SK-N-SH treated with all-trans-retinoic acid at 6 μM for 48 hours (cell line): ENCODE measurements around the gene CCNJL.

Experiments
- ATAC-seq: fragments of 200-7000 bp; cut with Tn5 transposase; 3 replicates; pipeline ENCODE4 v1.9.1; 2020; ENCODE audit warnings: mild to moderate bottlenecking, moderate library complexity
- ARNTL ChIP-seq: fragments of 450-650 bp; formaldehyde crosslinking; IDR thresholded peaks from 2 replicates; pipeline ENCODE4 v1.5.0; 2020; ENCODE audit warnings: low read depth, mild to moderate bottlenecking, moderate library complexity, borderline replicate concordance
- BACH2 ChIP-seq: fragments of 250-450 bp; sonication (Bioruptor Pico); IDR thresholded peaks from 2 replicates; pipeline ENCODE4 v1.9.0; 2021; ENCODE audit warnings: mild to moderate bottlenecking, borderline replicate concordance
- ESRRG ChIP-seq: fragments of 250-450 bp; sonication (Bioruptor Pico); IDR thresholded peaks from 2 replicates; pipeline ENCODE4 v1.6.1; 2021; ENCODE audit warnings: mild to moderate bottlenecking
- GLIS3 ChIP-seq: fragments of 250-450 bp; sonication (Bioruptor Pico); IDR thresholded peaks from 2 replicates; pipeline ENCODE4 v1.5.0; 2020; ENCODE audit warnings: mild to moderate bottlenecking, moderate library complexity
- ISL1 ChIP-seq: fragments of 250-450 bp; sonication (Bioruptor Pico); IDR thresholded peaks from 2 replicates; pipeline ENCODE4 v2.1.2; 2022; ENCODE audit warnings: mild to moderate bottlenecking, moderate library complexity
- OSR1 ChIP-seq: fragments of 250-450 bp; sonication (Bioruptor Pico); IDR thresholded peaks from 2 replicates; pipeline ENCODE4 v1.8.0; 2022; ENCODE audit warnings: moderate library complexity, mild to moderate bottlenecking, inconsistent platforms
- PPARA ChIP-seq: fragments of 250-450 bp; sonication (Bioruptor Pico); IDR thresholded peaks from 2 replicates; pipeline ENCODE4 v1.5.0; 2020; ENCODE audit warnings: mild to moderate bottlenecking, borderline replicate concordance
- RARB ChIP-seq: fragments of 250-450 bp; sonication (Bioruptor Pico); IDR thresholded peaks from 2 replicates; pipeline ENCODE4 v1.8.0; 2021; ENCODE audit warnings: mild to moderate bottlenecking, moderate library complexity
- SNAI2 ChIP-seq: fragments of 250-450 bp; sonication (Bioruptor Pico); IDR thresholded peaks from 2 replicates; pipeline ENCODE4 v1.5.0; 2020; ENCODE audit warnings: mild to moderate bottlenecking, moderate library complexity
- TCF4 ChIP-seq: fragments of 250-450 bp; sonication (Bioruptor Pico); IDR thresholded peaks from 2 replicates; pipeline ENCODE4 v1.8.0; 2021; ENCODE audit warnings: mild to moderate bottlenecking, moderate library complexity, borderline replicate concordance
- TOX ChIP-seq: fragments of 250-450 bp; sonication (Bioruptor Pico); IDR thresholded peaks from 2 replicates; pipeline ENCODE4 v1.8.0; 2021; ENCODE audit warnings: mild to moderate bottlenecking, moderate library complexity, borderline replicate concordance
- ZC3H10 ChIP-seq: fragments of 250-450 bp; sonication (Bioruptor Pico); IDR thresholded peaks from 2 replicates; pipeline ENCODE4 v1.5.1; 2021; ENCODE audit warnings: mild to moderate bottlenecking, moderate library complexity
- ZFP3 ChIP-seq: fragments of 250-450 bp; sonication (Bioruptor Pico); IDR thresholded peaks from 2 replicates; pipeline ENCODE4 v1.5.0; 2020; ENCODE audit warnings: mild to moderate bottlenecking, moderate library complexity
- ZFP30 ChIP-seq: fragments of 450-650 bp; formaldehyde crosslinking; IDR thresholded peaks from 2 replicates; pipeline ENCODE4 v1.5.0; 2022; ENCODE audit warnings: mild to moderate bottlenecking, moderate library complexity
- ZNF565 ChIP-seq: fragments of 450-650 bp; formaldehyde crosslinking; conservative IDR thresholded peaks from 2 replicates; pipeline ENCODE4 v1.5.0; 2020; ENCODE audit warnings: low read depth, mild to moderate bottlenecking, moderate library complexity
- ZNF70 ChIP-seq: fragments of 450-650 bp; formaldehyde crosslinking; IDR thresholded peaks from 2 replicates; pipeline ENCODE4 v1.5.0; 2020; ENCODE audit warnings: mild to moderate bottlenecking, moderate library complexity
- ZNF8 ChIP-seq: fragments of 450-650 bp; formaldehyde crosslinking; IDR thresholded peaks from 2 replicates; pipeline ENCODE4 v1.5.0; 2020; ENCODE audit warnings: mild to moderate bottlenecking, moderate library complexity
- TF ChIP-seq, protein P1 (sequence below): fragments of 250-450 bp; sonication (Bioruptor Pico); IDR thresholded peaks from 2 replicates; pipeline ENCODE4 v1.5.0; 2020; ENCODE audit warnings: mild to moderate bottlenecking, moderate library complexity
- TF ChIP-seq, protein P2 (sequence below): fragments of 250-450 bp; sonication (Bioruptor Pico); IDR thresholded peaks from 2 replicates; pipeline ENCODE4 v1.5.1; 2020; ENCODE audit warnings: low read depth, mild to moderate bottlenecking, moderate library complexity
- TF ChIP-seq, protein P3 (sequence below): fragments of 250-450 bp; sonication (Bioruptor Pico); IDR thresholded peaks from 2 replicates; pipeline ENCODE4 v1.8.0; 2020; ENCODE audit warnings: mild to moderate bottlenecking, moderate library complexity, borderline replicate concordance
- TF ChIP-seq, protein P4 (sequence below): fragments of 250-450 bp; sonication (Bioruptor Pico); IDR thresholded peaks from 2 replicates; pipeline ENCODE4 v1.8.0; 2021; ENCODE audit warnings: low read depth, mild to moderate bottlenecking, moderate library complexity, borderline replicate concordance

The CCNJL gene

DNA sequence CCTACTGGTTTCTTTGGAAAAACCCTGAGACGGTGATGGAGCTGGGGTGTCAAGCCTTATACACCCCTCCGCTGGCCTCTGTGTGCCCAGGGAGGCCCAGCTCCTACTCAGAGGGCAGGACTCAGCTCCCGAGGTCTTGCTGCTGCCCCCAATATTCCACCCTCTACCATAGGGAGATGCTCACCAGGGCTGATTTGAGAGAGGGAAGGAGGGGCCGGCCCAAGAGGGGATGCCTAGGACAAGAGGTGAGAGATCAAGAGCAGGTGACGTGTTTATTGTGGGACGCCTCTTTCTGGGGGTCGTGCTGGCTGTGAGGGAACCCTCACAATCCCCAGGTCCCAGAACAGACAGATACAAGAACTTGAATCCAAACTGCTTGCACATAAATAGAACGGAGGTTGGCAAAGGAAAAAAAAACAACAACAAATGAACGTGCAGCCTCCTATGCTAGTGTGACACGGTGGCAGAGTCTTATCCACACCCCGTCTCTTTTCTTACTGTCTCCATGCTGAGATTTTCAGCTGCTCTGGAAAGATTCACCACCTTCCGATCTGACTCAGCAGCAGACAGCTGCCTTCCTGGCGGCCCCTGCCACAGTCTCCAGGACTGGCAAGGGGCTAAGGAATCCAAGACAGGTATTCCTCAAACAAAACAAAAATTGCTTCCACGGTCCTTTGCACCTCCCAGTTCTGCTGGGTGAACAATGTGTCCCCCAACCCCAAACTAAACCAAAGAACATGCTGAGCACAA lies 60.8 kb downstream of the CCNJL start:
- no peak for TF ChIP-seq ESRRG (CRISPR knock-in tag)
- TF ChIP-seq ZFP30 (CRISPR knock-in tag): no peak
- no peak for TF ChIP-seq SNAI2
- no peak for TF ChIP-seq ZNF8
- TF ChIP-seq ARNTL (CRISPR knock-in tag): no peak
- no peak for TF ChIP-seq ISL1 (CRISPR knock-in tag)
- TF ChIP-seq, protein P1, sequence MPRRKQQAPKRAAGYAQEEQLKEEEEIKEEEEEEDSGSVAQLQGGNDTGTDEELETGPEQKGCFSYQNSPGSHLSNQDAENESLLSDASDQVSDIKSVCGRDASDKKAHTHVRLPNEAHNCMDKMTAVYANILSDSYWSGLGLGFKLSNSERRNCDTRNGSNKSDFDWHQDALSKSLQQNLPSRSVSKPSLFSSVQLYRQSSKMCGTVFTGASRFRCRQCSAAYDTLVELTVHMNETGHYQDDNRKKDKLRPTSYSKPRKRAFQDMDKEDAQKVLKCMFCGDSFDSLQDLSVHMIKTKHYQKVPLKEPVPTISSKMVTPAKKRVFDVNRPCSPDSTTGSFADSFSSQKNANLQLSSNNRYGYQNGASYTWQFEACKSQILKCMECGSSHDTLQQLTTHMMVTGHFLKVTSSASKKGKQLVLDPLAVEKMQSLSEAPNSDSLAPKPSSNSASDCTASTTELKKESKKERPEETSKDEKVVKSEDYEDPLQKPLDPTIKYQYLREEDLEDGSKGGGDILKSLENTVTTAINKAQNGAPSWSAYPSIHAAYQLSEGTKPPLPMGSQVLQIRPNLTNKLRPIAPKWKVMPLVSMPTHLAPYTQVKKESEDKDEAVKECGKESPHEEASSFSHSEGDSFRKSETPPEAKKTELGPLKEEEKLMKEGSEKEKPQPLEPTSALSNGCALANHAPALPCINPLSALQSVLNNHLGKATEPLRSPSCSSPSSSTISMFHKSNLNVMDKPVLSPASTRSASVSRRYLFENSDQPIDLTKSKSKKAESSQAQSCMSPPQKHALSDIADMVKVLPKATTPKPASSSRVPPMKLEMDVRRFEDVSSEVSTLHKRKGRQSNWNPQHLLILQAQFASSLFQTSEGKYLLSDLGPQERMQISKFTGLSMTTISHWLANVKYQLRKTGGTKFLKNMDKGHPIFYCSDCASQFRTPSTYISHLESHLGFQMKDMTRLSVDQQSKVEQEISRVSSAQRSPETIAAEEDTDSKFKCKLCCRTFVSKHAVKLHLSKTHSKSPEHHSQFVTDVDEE: no peak
- TF ChIP-seq, protein P2, sequence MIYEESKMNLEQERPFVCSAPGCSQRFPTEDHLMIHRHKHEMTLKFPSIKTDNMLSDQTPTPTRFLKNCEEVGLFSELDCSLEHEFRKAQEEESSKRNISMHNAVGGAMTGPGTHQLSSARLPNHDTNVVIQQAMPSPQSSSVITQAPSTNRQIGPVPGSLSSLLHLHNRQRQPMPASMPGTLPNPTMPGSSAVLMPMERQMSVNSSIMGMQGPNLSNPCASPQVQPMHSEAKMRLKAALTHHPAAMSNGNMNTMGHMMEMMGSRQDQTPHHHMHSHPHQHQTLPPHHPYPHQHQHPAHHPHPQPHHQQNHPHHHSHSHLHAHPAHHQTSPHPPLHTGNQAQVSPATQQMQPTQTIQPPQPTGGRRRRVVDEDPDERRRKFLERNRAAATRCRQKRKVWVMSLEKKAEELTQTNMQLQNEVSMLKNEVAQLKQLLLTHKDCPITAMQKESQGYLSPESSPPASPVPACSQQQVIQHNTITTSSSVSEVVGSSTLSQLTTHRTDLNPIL (CRISPR knock-in tag): no peak
- TF ChIP-seq GLIS3 (CRISPR knock-in tag): no peak
- TF ChIP-seq PPARA (CRISPR knock-in tag): no peak
- no peak for TF ChIP-seq RARB (CRISPR knock-in tag)
- TF ChIP-seq OSR1 (CRISPR knock-in tag): no peak
- TF ChIP-seq BACH2 (CRISPR knock-in tag): no peak
- TF ChIP-seq ZNF565: no peak
- TF ChIP-seq, protein P3, sequence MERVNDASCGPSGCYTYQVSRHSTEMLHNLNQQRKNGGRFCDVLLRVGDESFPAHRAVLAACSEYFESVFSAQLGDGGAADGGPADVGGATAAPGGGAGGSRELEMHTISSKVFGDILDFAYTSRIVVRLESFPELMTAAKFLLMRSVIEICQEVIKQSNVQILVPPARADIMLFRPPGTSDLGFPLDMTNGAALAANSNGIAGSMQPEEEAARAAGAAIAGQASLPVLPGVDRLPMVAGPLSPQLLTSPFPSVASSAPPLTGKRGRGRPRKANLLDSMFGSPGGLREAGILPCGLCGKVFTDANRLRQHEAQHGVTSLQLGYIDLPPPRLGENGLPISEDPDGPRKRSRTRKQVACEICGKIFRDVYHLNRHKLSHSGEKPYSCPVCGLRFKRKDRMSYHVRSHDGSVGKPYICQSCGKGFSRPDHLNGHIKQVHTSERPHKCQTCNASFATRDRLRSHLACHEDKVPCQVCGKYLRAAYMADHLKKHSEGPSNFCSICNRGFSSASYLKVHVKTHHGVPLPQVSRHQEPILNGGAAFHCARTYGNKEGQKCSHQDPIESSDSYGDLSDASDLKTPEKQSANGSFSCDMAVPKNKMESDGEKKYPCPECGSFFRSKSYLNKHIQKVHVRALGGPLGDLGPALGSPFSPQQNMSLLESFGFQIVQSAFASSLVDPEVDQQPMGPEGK (CRISPR knock-in tag): no peak
- no peak for TF ChIP-seq ZC3H10
- TF ChIP-seq ZNF70: no peak
- no peak for TF ChIP-seq ZFP3
- TF ChIP-seq TCF4 (CRISPR knock-in tag): no peak
- ATAC-seq: no peak

DNA sequence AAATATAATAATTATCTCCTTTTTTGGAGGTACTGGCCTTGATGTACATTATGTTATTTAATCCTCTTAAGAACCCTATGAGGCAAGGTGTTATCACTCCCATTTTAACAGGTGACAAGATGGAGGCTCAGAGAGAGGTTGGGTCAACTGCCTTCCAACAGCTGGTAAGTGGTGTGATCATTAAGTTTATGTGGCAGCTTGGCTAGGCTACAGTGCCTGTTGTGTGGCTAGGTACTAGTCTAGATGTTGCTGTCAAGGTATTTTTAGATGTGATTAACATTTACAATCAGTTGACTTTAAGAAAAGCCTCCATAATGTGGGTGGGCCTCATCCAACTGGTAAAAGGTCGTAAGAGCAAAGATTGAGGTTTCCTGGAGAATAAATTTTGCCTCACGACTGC lies 61.5 kb downstream of the CCNJL start:
- ATAC-seq: no peak
- no peak for TF ChIP-seq ISL1 (CRISPR knock-in tag)
- no peak for TF ChIP-seq ZFP3
- no peak for TF ChIP-seq BACH2 (CRISPR knock-in tag)
- TF ChIP-seq, protein P3 (CRISPR knock-in tag): no peak
- no peak for TF ChIP-seq ZC3H10
- TF ChIP-seq SNAI2: no peak
- TF ChIP-seq RARB (CRISPR knock-in tag): no peak
- no peak for TF ChIP-seq TOX (CRISPR knock-in tag)
- TF ChIP-seq GLIS3 (CRISPR knock-in tag): no peak
- no peak for TF ChIP-seq TCF4 (CRISPR knock-in tag)
- TF ChIP-seq, protein P2 (CRISPR knock-in tag): no peak
- TF ChIP-seq, protein P4, sequence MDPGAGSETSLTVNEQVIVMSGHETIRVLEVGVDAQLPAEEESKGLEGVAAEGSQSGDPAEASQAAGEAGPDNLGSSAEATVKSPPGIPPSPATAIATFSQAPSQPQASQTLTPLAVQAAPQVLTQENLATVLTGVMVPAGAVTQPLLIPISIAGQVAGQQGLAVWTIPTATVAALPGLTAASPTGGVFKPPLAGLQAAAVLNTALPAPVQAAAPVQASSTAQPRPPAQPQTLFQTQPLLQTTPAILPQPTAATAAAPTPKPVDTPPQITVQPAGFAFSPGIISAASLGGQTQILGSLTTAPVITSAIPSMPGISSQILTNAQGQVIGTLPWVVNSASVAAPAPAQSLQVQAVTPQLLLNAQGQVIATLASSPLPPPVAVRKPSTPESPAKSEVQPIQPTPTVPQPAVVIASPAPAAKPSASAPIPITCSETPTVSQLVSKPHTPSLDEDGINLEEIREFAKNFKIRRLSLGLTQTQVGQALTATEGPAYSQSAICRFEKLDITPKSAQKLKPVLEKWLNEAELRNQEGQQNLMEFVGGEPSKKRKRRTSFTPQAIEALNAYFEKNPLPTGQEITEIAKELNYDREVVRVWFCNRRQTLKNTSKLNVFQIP: no peak
- TF ChIP-seq, all 23 proteins: peak for 0
